H9 (cell line): Measurements from ENCODE around the gene FAM13C. TPM values are rescaled to one million over a fixed set of nuclear protein-coding genes. Genes with fewer than 3 reads are reported as not detected.

Experiments
- DNase-seq: peaks from one replicate; pipeline ENCODE4 v3.0.0-alpha.2; 2017
- H2AFZ ChIP-seq: one replicate; pipeline ENCODE4 v1.6.1; 2013; ENCODE audit warnings: mild to moderate bottlenecking, low read length, control low read depth, moderate library complexity
- H2AK5ac ChIP-seq: 2 replicates; pipeline ENCODE4 v1.6.1; 2013; ENCODE audit warnings: low read length, control low read depth, mixed read lengths; ENCODE audit not compliant: insufficient read length
- H2BK120ac ChIP-seq: one replicate; pipeline ENCODE4 v1.6.1; 2013; ENCODE audit warnings: low read depth, mild to moderate bottlenecking, low read length, control low read depth, inconsistent platforms; ENCODE audit not compliant: poor library complexity, severe bottlenecking
- H2BK12ac ChIP-seq: 2 replicates; pipeline ENCODE4 v1.6.1; 2013; ENCODE audit warnings: low read length, control low read depth, mixed read lengths, low read depth; ENCODE audit not compliant: insufficient read length
- H2BK15ac ChIP-seq: 2 replicates; pipeline ENCODE4 v1.6.1; 2013; ENCODE audit warnings: low read depth, low read length, control low read depth
- H2BK20ac ChIP-seq: one replicate; pipeline ENCODE4 v1.6.1; 2013; ENCODE audit warnings: low read depth, mild to moderate bottlenecking, low read length, control low read depth, inconsistent platforms; ENCODE audit not compliant: poor library complexity, severe bottlenecking
- H2BK5ac ChIP-seq: 2 replicates; pipeline ENCODE4 v1.6.1; 2013; ENCODE audit warnings: low read length, control low read depth, mixed read lengths; ENCODE audit not compliant: insufficient read length
- H3K14ac ChIP-seq: 2 replicates; pipeline ENCODE4 v1.6.1; 2013; ENCODE audit warnings: low read length, control low read depth; ENCODE audit not compliant: insufficient read depth
- H3K18ac ChIP-seq: 2 replicates; pipeline ENCODE4 v1.6.1; 2013; ENCODE audit warnings: low read depth, mild to moderate bottlenecking, mixed read lengths, low read length, control low read depth; ENCODE audit not compliant: insufficient read length
- H3K23ac ChIP-seq: 2 replicates; pipeline ENCODE4 v1.6.1; 2013; ENCODE audit warnings: low read length, control low read depth, mixed read lengths, low read depth; ENCODE audit not compliant: insufficient read length
- H3K23me2 ChIP-seq: 2 replicates; pipeline ENCODE4 v1.6.1; 2013; ENCODE audit warnings: low read depth, mild to moderate bottlenecking, mixed read lengths, low read length, control low read depth; ENCODE audit not compliant: insufficient read length, poor library complexity, severe bottlenecking
- H3K27ac ChIP-seq: 2 replicates; pipeline ENCODE4 v1.5.1; 2013; ENCODE audit warnings: low read length, control low read depth, mixed read lengths, low read depth; ENCODE audit not compliant: insufficient read length
- H3K27me3 ChIP-seq: 2 replicates; pipeline ENCODE4 v1.6.1; 2013; ENCODE audit warnings: low read length, control low read depth, inconsistent platforms; ENCODE audit not compliant: insufficient read depth
- H3K4ac ChIP-seq: 2 replicates; pipeline ENCODE4 v1.6.1; 2013; ENCODE audit warnings: low read depth, mild to moderate bottlenecking, control low read depth, inconsistent platforms, low read length, moderate library complexity
- H3K4me1 ChIP-seq: 2 replicates; pipeline ENCODE4 v1.6.1; 2013; ENCODE audit warnings: low read length, control low read depth, inconsistent platforms; ENCODE audit not compliant: insufficient read depth
- H3K4me2 ChIP-seq: 2 replicates; pipeline ENCODE4 v1.6.1; 2013; ENCODE audit warnings: low read length, control low read depth, mixed read lengths; ENCODE audit not compliant: insufficient read length, insufficient read depth
- H3K56ac ChIP-seq: 2 replicates; pipeline ENCODE4 v1.6.1; 2013; ENCODE audit warnings: low read depth, mild to moderate bottlenecking, mixed read lengths, low read length, control low read depth; ENCODE audit not compliant: insufficient read length
- H3K79me1 ChIP-seq: 2 replicates; pipeline ENCODE4 v1.6.1; 2013; ENCODE audit warnings: low read depth, mild to moderate bottlenecking, moderate library complexity, low read length, control low read depth, inconsistent platforms; ENCODE audit not compliant: insufficient read depth, poor library complexity, severe bottlenecking
- H3K79me2 ChIP-seq: 2 replicates; pipeline ENCODE4 v1.6.1; 2013; ENCODE audit warnings: low read length, control low read depth, inconsistent platforms; ENCODE audit not compliant: insufficient read depth
- H3K9ac ChIP-seq: 2 replicates; pipeline ENCODE4 v1.6.1; 2013; ENCODE audit warnings: low read length, control low read depth, mixed read lengths; ENCODE audit not compliant: insufficient read length; ENCODE audit errors: extremely low read depth
- H3K9me3 ChIP-seq: one replicate; pipeline ENCODE4 v1.6.1; 2013; ENCODE audit warnings: low read depth, low read length, inconsistent platforms; ENCODE audit not compliant: control insufficient read depth
- H3T11ph ChIP-seq: one replicate; pipeline ENCODE4 v1.6.1; 2013; ENCODE audit warnings: mild to moderate bottlenecking, low read length, control low read depth, inconsistent platforms
- H4K20me1 ChIP-seq: one replicate; pipeline ENCODE4 v1.6.1; 2013; ENCODE audit not compliant: control insufficient read depth, insufficient read length, insufficient read depth
- H4K5ac ChIP-seq: 2 replicates; pipeline ENCODE4 v1.6.1; 2013; ENCODE audit warnings: low read depth, mild to moderate bottlenecking, mixed read lengths, low read length, control low read depth; ENCODE audit not compliant: insufficient read length
- H4K8ac ChIP-seq: replicated peaks from 2 replicates; pipeline ENCODE4 v1.6.1; 2013; ENCODE audit warnings: low read length, control low read depth, mixed read lengths, low read depth; ENCODE audit not compliant: insufficient read length
- H4K91ac ChIP-seq: 2 replicates; pipeline ENCODE4 v1.6.1; 2013; ENCODE audit warnings: low read depth, mild to moderate bottlenecking, moderate library complexity, mixed read lengths, low read length, control low read depth; ENCODE audit not compliant: insufficient read length
- H3K27ac Mint-ChIP-seq, 3 experiments: 2 replicates in 2 of 3; 3 replicates in 1 of 3; pipeline ENCODE4 v1.8.0; 2020 to 2021; ENCODE audit warnings: mixed read lengths in 3 of 3, mild to moderate bottlenecking in 1 of 3, moderate library complexity in 1 of 3
- H3K27me3 Mint-ChIP-seq: 2 replicates; pipeline ENCODE4 v1.8.0; 2021; ENCODE audit warnings: low read depth, mild to moderate bottlenecking, moderate library complexity, mixed read lengths
- H3K36me3 Mint-ChIP-seq, 3 experiments: 2 replicates in 2 of 3; 3 replicates in 1 of 3; pipeline ENCODE4 v1.8.0; 2020 to 2021; ENCODE audit warnings: low read depth in 3 of 3, mixed read lengths in 3 of 3; ENCODE audit not compliant: insufficient read depth in 1 of 3
- H3K4me1 Mint-ChIP-seq, 2 experiments: 2 replicates each; pipeline ENCODE4 v1.8.0; 2020; ENCODE audit warnings: mixed read lengths in 2 of 2
- H3K4me3 Mint-ChIP-seq, 2 experiments: 2 replicates in 1 of 2; 3 replicates in 1 of 2; pipeline ENCODE4 v1.8.0; 2020 to 2021; ENCODE audit warnings: mild to moderate bottlenecking in 2 of 2, mixed read lengths in 2 of 2, moderate library complexity in 1 of 2
- H3K9me3 Mint-ChIP-seq, 2 experiments: 2 replicates in 1 of 2; 3 replicates in 1 of 2; pipeline ENCODE4 v1.8.0; 2020; ENCODE audit warnings: mild to moderate bottlenecking in 2 of 2, mixed read lengths in 2 of 2, moderate library complexity in 1 of 2
- WGBS: extraction: QIAGEN DNeasy Blood & Tissue Kit; methylation state at CpG from one replicate; pipeline ENCODE4 v1.1.7; 2013; ENCODE audit warnings: missing lambda C conversion rate, low lambda C conversion rate, mixed read lengths; ENCODE audit not compliant: insufficient read length; ENCODE audit errors: extremely low coverage; 5-methylcytosine and 5-hydroxymethylcytosine counted together
- total RNA-seq: library from RNA; stranded (reverse); gene quantifications from 2 replicates; pipeline ENCODE4 v1.2.1, GENCODE V29; 2021
- TF ChIP-seq, protein P1 (sequence below): fragments of 200-600 bp; sonication (generic); conservative IDR thresholded peaks from 3 replicates; pipeline ENCODE4 v1.8.0; 2021; ENCODE audit warnings: antibody characterized with exemption, mild to moderate bottlenecking

The FAM13C gene
- total RNA-seq, 1 experiment from 2014 or later, result 0.31 TPM

DNA sequence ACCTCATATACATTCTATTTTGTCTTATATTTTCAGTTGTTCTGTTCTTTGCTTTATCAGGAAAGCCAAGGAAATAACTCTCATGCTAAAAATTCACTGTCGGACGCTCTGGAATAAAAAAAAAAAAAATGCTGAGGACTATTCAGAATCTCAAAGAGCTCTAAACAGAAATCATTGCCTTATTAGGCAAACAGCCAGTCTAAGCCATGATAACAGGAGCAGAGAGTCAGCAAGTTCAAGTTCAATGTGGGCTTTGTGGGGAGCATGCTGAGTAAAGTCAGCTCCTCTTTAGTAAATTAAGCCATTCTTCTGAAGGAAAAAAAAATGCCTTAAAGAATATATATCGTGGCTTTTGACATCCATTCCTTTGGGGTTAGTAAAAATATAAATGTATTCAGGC is 13.6 kb upstream of the FAM13C start:
- Histone ChIP-seq H3K4me2 (no peak overlapping the region), H4K5ac (no peak overlapping the region), H4K20me1 (no peaks in the 10 kb centered on the region), H3K23me2 (no peaks in the 10 kb centered on the region), H2BK20ac (no peak overlapping the region), H3K27ac (no peak overlapping the region), H3K4ac (no peak overlapping the region), H2BK5ac (no peak overlapping the region), H3K9me3 (no peaks in the 10 kb centered on the region), H3K23ac (no peak overlapping the region), H3K79me1 (no peaks in the 10 kb centered on the region), H3K9ac (no peak overlapping the region), H3T11ph (no peak overlapping the region), H3K14ac (no peak overlapping the region), H2AK5ac (no peak overlapping the region), H3K56ac (no peak overlapping the region), H3K79me2 (no peaks in the 10 kb centered on the region), H3K18ac (no peak overlapping the region), H2BK12ac (no peak overlapping the region), H2BK15ac (no peak overlapping the region), H3K27me3 (no peaks in the 10 kb centered on the region), H4K8ac (no peak overlapping the region), H2BK120ac (no peak overlapping the region), H3K4me1 (no peaks in the 10 kb centered on the region; the same call in 1 of the 2 replicates), H2AFZ (no peak overlapping the region), H4K91ac (no peak overlapping the region)
- Mint-ChIP-seq H3K4me3 (no peak overlapping the region), H3K36me3 (0 out of 7 replicates have a peak, but pooled peaks cover 0 to 4% (median 0%) of the 10 kb centered on the region in 3 experiments), H3K27me3 (no peaks in the 10 kb centered on the region), H3K27ac (no peak overlapping the region), H3K4me1 (peaks cover 10 to 11% of the 10 kb centered on the region in 2 experiments), H3K9me3 (peaks cover 0 to 4% of the 10 kb centered on the region in 2 experiments; a peak in 2 of 5 replicates)
- no peak for DNase-seq
- WGBS, result no CpG with 5 or more reads among the region's 3 CpGs
- TF ChIP-seq, protein P1, sequence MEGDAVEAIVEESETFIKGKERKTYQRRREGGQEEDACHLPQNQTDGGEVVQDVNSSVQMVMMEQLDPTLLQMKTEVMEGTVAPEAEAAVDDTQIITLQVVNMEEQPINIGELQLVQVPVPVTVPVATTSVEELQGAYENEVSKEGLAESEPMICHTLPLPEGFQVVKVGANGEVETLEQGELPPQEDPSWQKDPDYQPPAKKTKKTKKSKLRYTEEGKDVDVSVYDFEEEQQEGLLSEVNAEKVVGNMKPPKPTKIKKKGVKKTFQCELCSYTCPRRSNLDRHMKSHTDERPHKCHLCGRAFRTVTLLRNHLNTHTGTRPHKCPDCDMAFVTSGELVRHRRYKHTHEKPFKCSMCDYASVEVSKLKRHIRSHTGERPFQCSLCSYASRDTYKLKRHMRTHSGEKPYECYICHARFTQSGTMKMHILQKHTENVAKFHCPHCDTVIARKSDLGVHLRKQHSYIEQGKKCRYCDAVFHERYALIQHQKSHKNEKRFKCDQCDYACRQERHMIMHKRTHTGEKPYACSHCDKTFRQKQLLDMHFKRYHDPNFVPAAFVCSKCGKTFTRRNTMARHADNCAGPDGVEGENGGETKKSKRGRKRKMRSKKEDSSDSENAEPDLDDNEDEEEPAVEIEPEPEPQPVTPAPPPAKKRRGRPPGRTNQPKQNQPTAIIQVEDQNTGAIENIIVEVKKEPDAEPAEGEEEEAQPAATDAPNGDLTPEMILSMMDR, result no peak
